Testis (tissue), 3 donors: ENCODE results near the gene ZNF91. TPM values are rescaled to one million over a fixed set of nuclear protein-coding genes. Genes with fewer than 3 reads are reported as not detected.

Experiments used
- DNase-seq: peaks from one replicate; pipeline ENCODE4 v3.0.0-alpha.2; 2019
- H3K27ac ChIP-seq, 2 donors: fragments of 200-600 bp; sonication (generic); one replicate each; pipeline ENCODE4 v1.5.1; 2019
- H3K27me3 ChIP-seq: fragments of 200-600 bp; sonication (generic); one replicate; pipeline ENCODE4 v1.5.1; 2019
- H3K36me3 ChIP-seq: fragments of 200-600 bp; sonication (generic); one replicate; pipeline ENCODE4 v1.5.1; 2017; ENCODE audit warnings: low read depth; ENCODE audit errors: missing control alignments
- H3K4me1 ChIP-seq: fragments of 200-600 bp; sonication (generic); one replicate; pipeline ENCODE4 v1.5.1; 2019
- H3K4me3 ChIP-seq, 2 donors: fragments of 200-600 bp; sonication (generic); one replicate each; pipeline ENCODE4 v1.5.1; 2017 to 2019
- H3K9me3 ChIP-seq: fragments of 200-600 bp; sonication (generic); one replicate; pipeline ENCODE4 v1.5.1; 2017
- CTCF ChIP-seq, 3 experiments: fragments of 450-650 bp in 2 of 3; fragments of 200-600 bp in 1 of 3; sonication (generic) in 1 of 3; IDR thresholded peaks; one replicate each; pipeline ENCODE4 v1.5.1; 2016 to 2019; ENCODE audit warnings: antibody characterized with exemption in 3 of 3, mild to moderate bottlenecking in 2 of 3, moderate library complexity in 1 of 3
- POLR2A ChIP-seq: fragments of 450-650 bp; IDR thresholded peaks from one replicate; pipeline ENCODE4 v1.6.1; 2017; ENCODE audit warnings: antibody characterized with exemption, mild to moderate bottlenecking, moderate library complexity
- WGBS, 2 donors: methylation state at CpG; one replicate each; pipeline ENCODE4 v1.1.5; 2018; 5-methylcytosine and 5-hydroxymethylcytosine counted together
- intact Hi-C: fragments of 100-400 bp; cut with DNase I; formaldehyde crosslinking; loops from one replicate; pipeline ENCODE4 v1.15.1; 2023; ENCODE audit warnings: low total_unique reads
- polyA plus RNA-seq: library from polyadenylated mRNA; stranded (reverse); fragments of 350-450 nt; fragmentation: Illumina TruSeq; extraction: RNeasy Lipid Tissue Mini Kit (QIAGEN cat#74804); gene quantifications from one replicate; pipeline ENCODE4 v1.2.3, GENCODE V29; 2014; ENCODE audit warnings: low read depth, low replicate concordance; ENCODE audit not compliant: insufficient read depth
- total RNA-seq, 2 donors: library from RNA; depleted of rRNA; stranded (reverse); fragments of >200 nt; gene quantifications; one replicate each; pipeline ENCODE4 v1.2.3, GENCODE V29; 2016

The ZNF91 gene
- total and polyA plus RNA-seq, 3 donors from 2014 or later = 50.1 to 101 (median 96.1) TPM

- intact Hi-C loops = no loop called here
- H3K27me3 ChIP-seq = no peaks in the 10 kb centered on the region
- no peaks in the 10 kb centered on the region for H3K36me3 ChIP-seq
- TF ChIP-seq CTCF (IDR thresholded peaks at IDR 0.05) (no peak), POLR2A (no peak)
- 0% methylated on average over 6 to 31 of the region's 33 CpGs for WGBS, 2 donors
- DNase-seq = peak; percentile 63
- H3K4me1 ChIP-seq = no peaks in the 10 kb centered on the region
- no peaks in the 10 kb centered on the region for H3K9me3 ChIP-seq
- H3K27ac ChIP-seq = no peak overlapping the region
- peak overlapping the region; percentile 32 to 53 for H3K4me3 ChIP-seq
These were observed 20.4 kb upstream of the ZNF91 start for GRCh38 chr19:23415561-23416191.

- intact Hi-C loops = no loop called here
- H3K9me3 ChIP-seq = no peaks in the 10 kb centered on the region
- no peak for DNase-seq
- H3K4me1 ChIP-seq = no peaks in the 10 kb centered on the region
- H3K36me3 ChIP-seq = no peaks in the 10 kb centered on the region
- H3K4me3 ChIP-seq = peak overlapping the region; percentile 32 to 53
- TF ChIP-seq POLR2A (no peak), CTCF (IDR thresholded peaks at IDR 0.05) (no peak)
- WGBS, 2 donors = 10 to 15% methylated on average over 13 of the region's 13 CpGs
- no peak overlapping the region for H3K27ac ChIP-seq
- no peaks in the 10 kb centered on the region for H3K27me3 ChIP-seq
These were observed 19.8 kb upstream of the ZNF91 start for GRCh38 chr19:23415034-23415433.

GRCh38 chr19:23410155-23410554, 14.9 kb upstream of the ZNF91 start:
- H3K4me3 ChIP-seq = no peak overlapping the region
- H3K4me1 ChIP-seq = no peaks in the 10 kb centered on the region
- no peak for DNase-seq
- no peaks in the 10 kb centered on the region for H3K36me3 ChIP-seq
- WGBS, 2 donors = 57 to 70% methylated on average over 1 of the region's 1 CpG
- no peak overlapping the region for H3K27ac ChIP-seq
- no peaks in the 10 kb centered on the region for H3K27me3 ChIP-seq
- H3K9me3 ChIP-seq = no peaks in the 10 kb centered on the region
- intact Hi-C loops = no loop called here
- TF ChIP-seq CTCF (IDR thresholded peaks at IDR 0.05) (no peak), POLR2A (no peak)

GRCh38 chr19:23409392-23410048, 14.2 kb upstream of the ZNF91 start:
- no peaks in the 10 kb centered on the region for H3K36me3 ChIP-seq
- 88 to 90% methylated on average over 14 to 21 of the region's 21 CpGs for WGBS, 2 donors
- no peak for TF ChIP-seq CTCF (IDR thresholded peaks at IDR 0.05)
- TF ChIP-seq POLR2A = no peak
- no peaks in the 10 kb centered on the region for H3K4me1 ChIP-seq
- DNase-seq = no peak
- no peak overlapping the region for H3K27ac ChIP-seq
- H3K27me3 ChIP-seq = no peaks in the 10 kb centered on the region
- no peak overlapping the region for H3K4me3 ChIP-seq
- intact Hi-C loops = no loop called here
- no peaks in the 10 kb centered on the region for H3K9me3 ChIP-seq
